Activated CD8-positive, alpha-beta memory T cell treated with anti-CD3 and anti-CD28 coated beads for 36 hours (primary cell): ENCODE results near the gene TEKTIP1. TPM values are rescaled to one million over a fixed set of nuclear protein-coding genes. Genes with fewer than 3 reads are reported as not detected.

Source experiments
- CTCF ChIA-PET: fragments of 350-600 bp; sonication (Branson Sonifier 250); formaldehyde crosslinking; loops from one replicate; lab custom pipeline; 2021; ENCODE audit warnings: antibody characterized with exemption; lab: Charles Lee
- POLR2A ChIA-PET: fragments of 350-600 bp; sonication (Branson Sonifier 250); formaldehyde crosslinking; loops from one replicate; lab custom pipeline; 2021; ENCODE audit warnings: antibody characterized with exemption; lab: Charles Lee
- total RNA-seq, 2 experiments: library from RNA; stranded (reverse); gene quantifications; one replicate each; pipeline ENCODE4 v1.2.3, GENCODE V29; 2021

Gene TEKTIP1
- under 1 TPM; 0.67 to 0.78 TPM for total RNA-seq

GRCh38 chr19:3538965-3539755 is at the start of gene TEKTIP1:
TSS of gene TEKTIP1 (plus strand) at chr19:3539174. CDS start at chr19:3539178, 4 bp downstream.
- POLR2A ChIA-PET = interaction anchor here (1.1 kb wide), 1 partner anchor 11 kb away, joined by 3 read pairs; no protein-coding TSS in a partner anchor
- CTCF ChIA-PET = interaction anchor here (0.8 to 1.2 kb wide), 2 partner anchors 15 to 65 kb away, joined by 3 to 8 read pairs; no protein-coding TSS in a partner anchor

DNA sequence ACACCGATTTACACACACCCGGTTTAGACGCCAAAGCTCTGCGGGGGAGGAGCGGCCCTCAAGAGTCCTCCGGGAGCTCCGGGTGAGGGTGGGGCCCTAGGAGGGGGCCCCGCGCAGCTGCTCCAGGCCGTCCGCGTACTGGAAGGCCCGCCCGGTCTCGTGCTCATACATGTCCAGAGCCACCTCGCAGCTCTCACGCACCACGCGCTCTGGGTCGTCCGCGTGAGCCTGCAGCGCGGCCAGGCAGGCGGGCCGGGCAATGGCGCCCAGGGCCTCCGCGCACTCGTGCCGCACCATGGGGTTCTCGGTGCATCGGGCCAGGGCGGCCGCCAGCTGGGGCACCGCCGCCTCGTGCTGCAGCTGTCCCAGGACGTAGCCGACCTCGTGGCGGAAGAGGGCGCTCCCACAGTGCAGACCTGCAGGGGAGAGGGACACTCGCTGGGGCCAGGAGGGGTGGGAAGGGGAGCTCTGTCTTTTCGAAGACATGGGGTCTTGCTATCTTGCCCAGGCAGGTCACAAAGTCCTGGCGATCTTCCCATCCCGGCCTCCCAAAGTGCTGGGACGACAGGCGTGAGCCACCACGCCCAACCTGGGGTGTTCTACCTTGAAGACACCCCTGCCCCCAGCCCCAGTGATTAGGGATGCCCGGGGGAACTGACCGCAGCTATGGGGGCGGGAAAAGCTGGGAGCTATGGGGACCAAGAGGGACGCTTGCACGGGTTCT is 47.4 kb upstream of the TEKTIP1 start:
- CTCF ChIA-PET = interaction anchor here (1.3 to 1.4 kb wide), 2 partner anchors 19 to 53 kb away, joined by 3 read pairs; no protein-coding TSS in a partner anchor
- POLR2A ChIA-PET = no interaction called here

DNA sequence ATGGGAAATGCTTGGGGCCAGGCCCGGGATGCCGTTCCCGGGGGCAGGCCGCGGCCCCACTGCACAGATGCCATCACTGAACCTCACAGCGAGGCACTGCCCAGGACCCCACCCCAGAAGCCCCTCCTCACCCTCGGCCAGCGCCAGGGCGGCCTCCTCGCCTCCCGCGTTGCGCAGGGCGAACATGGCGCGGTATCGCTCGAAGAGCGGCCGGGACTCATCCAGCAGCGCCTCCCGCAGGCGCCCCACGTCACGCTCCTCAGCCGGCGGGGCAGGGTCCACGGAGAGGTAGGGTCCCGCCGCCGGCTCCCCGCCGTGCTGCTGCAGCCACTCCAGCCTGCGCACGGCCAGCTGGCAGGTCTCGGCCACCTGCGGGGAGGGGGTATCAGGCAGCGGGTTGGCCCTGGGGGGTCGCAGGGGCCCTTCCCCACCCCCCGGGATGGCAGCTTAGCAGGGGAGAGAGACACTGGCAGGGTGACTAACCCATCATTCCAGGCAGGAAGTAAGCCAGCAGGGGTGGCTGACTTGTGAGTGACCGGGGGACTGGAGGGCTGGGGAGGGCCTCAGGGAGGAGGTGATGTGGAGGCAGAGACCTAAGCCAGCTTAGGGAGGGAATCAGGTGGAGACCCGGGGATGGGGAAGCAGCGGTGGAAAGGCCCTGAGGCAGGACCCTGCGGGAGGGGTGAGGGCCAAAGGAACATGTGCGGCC is 46.7 kb upstream of the TEKTIP1 start:
- ChIA-PET CTCF (interaction anchor here (1.3 to 1.4 kb wide), 2 partner anchors 20 to 53 kb away, joined by 3 read pairs; no protein-coding TSS in a partner anchor), POLR2A (no interaction called here)

DNA sequence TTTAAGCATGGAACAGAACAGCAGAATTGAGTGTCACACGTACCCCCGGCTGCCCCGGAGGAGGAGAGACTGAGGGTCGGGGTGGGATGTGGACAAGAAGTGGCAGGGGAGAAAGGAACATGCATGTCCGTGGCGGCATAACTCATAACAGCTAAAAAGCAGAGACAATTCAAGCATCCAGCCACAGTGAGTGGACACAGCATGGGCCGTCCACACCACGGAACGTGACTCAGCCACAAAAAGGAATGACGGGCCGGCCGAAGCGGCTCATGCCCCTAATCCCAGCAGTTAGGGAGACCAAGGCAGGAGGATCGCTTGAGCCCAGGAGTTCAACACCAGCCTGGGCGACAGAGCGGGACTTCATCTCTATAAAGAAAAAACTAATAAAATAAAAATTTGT is 46.1 kb upstream of the TEKTIP1 start:
- CTCF ChIA-PET = interaction anchor here (1.2 kb wide), 1 partner anchor 8 kb away, joined by 3 read pairs; no protein-coding TSS in a partner anchor
- POLR2A ChIA-PET = no interaction called here

DNA sequence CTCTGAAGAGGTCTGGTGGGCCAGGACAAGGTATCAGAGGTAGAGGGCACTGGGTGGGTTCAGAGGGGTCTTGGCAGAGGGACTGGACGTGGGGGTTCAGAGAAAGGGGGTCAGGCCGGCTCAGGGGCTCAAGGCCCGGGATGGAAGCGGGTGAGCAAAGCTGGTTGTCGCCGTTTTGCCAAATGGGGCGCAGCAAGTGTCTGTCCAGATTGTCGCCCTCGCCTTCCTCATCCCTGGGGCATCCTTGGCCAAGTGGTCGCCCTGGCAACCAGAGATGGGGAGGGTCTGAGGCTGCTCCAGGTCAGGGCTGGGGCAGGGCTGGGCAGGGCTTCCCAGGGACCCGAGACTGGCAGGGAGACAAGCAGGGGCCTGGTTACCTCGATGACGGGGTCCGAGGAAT is 45.3 kb upstream of the TEKTIP1 start:
- ChIA-PET POLR2A (no interaction called here), CTCF (interaction anchor here (1.2 kb wide), 1 partner anchor 9 kb away, joined by 3 read pairs; no protein-coding TSS in a partner anchor)

GRCh38 chr19:3494051-3494450 is 44.9 kb upstream of the TEKTIP1 start:
- ChIA-PET POLR2A (no interaction called here), CTCF (interaction anchor here (1.2 kb wide), 1 partner anchor 9 kb away, joined by 3 read pairs; no protein-coding TSS in a partner anchor)

GRCh38 chr19:3494559-3494958 is 44.4 kb upstream of the TEKTIP1 start:
- POLR2A ChIA-PET = no interaction called here
- CTCF ChIA-PET = interaction anchor here (1.2 kb wide), 1 partner anchor 11 kb away, joined by 3 read pairs; no protein-coding TSS in a partner anchor

GRCh38 chr19:3496392-3497273 is 42.3 kb upstream of the TEKTIP1 start:
- ChIA-PET CTCF (interaction anchor here (0.9 kb wide), 1 partner anchor 11 kb away, joined by 3 read pairs; no protein-coding TSS in a partner anchor), POLR2A (no interaction called here)

- ChIA-PET POLR2A (no interaction called here), CTCF (no interaction called here)
Measured at GRCh38 chr19:3497757-3498520, 41.0 kb upstream of the TEKTIP1 start.

- ChIA-PET CTCF (interaction anchor here (0.5 to 1.4 kb wide), 3 partner anchors 15 to 70 kb away, joined by 3 to 5 read pairs (median 4); no protein-coding TSS in a partner anchor), POLR2A (no interaction called here)
Measured at GRCh38 chr19:3499738-3500428, 39.1 kb upstream of the TEKTIP1 start.

GRCh38 chr19:3500429-3501101 is 38.4 kb upstream of the TEKTIP1 start, which contains the start of gene DOHH:
TSS of gene DOHH (minus strand) at chr19:3500674. CDS start at chr19:3496814, 3,860 bp downstream.
- POLR2A ChIA-PET = no interaction called here

GRCh38 chr19:3501780-3502179 is 37.2 kb upstream of the TEKTIP1 start:
- CTCF ChIA-PET = interaction anchor here (0.6 to 1.1 kb wide), 3 partner anchors 197 to 397 kb away, joined by 3 read pairs; no protein-coding TSS in a partner anchor
- POLR2A ChIA-PET = interaction anchor here (0.7 kb wide), 1 partner anchor 15 kb away, joined by 5 read pairs; no protein-coding TSS in a partner anchor

More at GRCh38 chr19:3500429-3501101, 38.4 kb upstream of the TEKTIP1 start, which contains the start of gene DOHH:
- CTCF ChIA-PET = interaction anchor here (0.5 to 1.4 kb wide), 5 partner anchors 10 to 196 kb away, joined by 3 to 5 read pairs (median 4); no protein-coding TSS in a partner anchor

DNA sequence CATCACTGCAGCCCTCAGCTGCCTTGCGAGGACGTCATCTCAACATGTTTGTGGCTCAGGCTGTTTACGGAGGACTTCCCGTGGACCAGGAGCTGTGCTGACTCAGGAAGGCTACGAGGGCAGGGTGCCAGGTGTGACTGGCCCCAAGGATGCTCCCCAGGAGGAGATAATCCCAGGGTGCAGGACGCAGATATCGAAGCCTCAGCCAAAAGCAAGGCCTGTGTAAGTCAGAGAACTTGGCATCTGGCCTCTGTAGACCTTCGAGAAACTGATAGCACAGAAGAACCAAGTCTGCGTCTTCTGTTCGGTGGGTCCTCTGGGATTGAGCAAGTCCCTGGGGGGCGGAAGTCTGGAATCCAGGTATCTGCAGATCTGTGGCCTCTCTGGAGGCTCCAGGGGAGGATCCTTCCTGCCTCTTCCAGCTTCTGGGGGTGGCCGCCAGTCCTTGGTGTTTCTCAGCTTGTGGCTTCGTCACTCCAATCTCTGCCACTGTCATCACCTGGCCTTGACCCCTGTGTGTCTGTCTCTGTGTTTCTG is 35.9 kb upstream of the TEKTIP1 start:
- POLR2A ChIA-PET = no interaction called here
- CTCF ChIA-PET = interaction anchor here (0.6 to 1.1 kb wide), 2 partner anchors 146 to 399 kb away, joined by 3 read pairs; no protein-coding TSS in a partner anchor

DNA sequence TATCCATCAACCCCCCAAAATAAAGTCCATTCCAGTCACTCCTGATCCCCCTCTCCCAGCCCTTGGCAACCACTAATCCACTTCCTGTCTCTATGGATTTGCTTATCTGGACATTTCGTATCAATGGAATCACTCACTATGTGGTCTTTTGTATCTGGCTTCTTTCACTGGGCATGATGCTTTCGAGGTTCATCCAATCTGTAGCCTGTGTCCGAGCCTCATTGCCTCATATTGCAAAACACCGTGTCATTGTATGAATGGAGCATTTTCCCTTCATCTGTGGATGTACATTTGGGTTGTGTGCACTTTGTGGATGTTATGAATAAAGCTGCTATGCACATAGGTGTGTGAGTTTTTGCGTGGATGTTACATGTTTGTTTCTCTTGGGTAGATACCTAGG is 34.2 kb upstream of the TEKTIP1 start:
- ChIA-PET CTCF (interaction anchor here (0.6 to 0.7 kb wide), 3 partner anchors 41 to 1286 kb away, joined by 3 to 6 read pairs (median 5); no protein-coding TSS in a partner anchor), POLR2A (no interaction called here)

GRCh38 chr19:3505598-3506383 is 33.2 kb upstream of the TEKTIP1 start, which contains the start of gene FZR1:
TSS of gene FZR1 (plus strand) at chr19:3506311. CDS start at chr19:3522990, 16,679 bp downstream.
- POLR2A ChIA-PET = no interaction called here
- CTCF ChIA-PET = no interaction called here
